ENCODE measurements around the gene ZFYVE19.

The ZFYVE19 gene

GRCh38 chr15:40803688-40804087 lies 3.2 kb upstream of the ZFYVE19 start:
- Histone ChIP-seq H3K27ac (ENCODE audit: low read length) (no peak overlapping the region), H3K4me3 (ENCODE audit: low read length) (no peak overlapping the region), H3K9me3 (ENCODE audit: control insufficient read depth, low read depth, low read length) (no peaks in the 10 kb centered on the region), H3K9ac (ENCODE audit: low read length) (no peak overlapping the region), H3K36me3 (ENCODE audit: control insufficient read depth, low read depth, low read length) (no peaks in the 10 kb centered on the region), H3K27me3 (ENCODE audit: control insufficient read depth, insufficient read depth, low read length) (no peaks in the 10 kb centered on the region), H3K4me1 (ENCODE audit: control insufficient read depth, low read depth, low read length) (peaks cover 12% of the 10 kb centered on the region)

- H3K4me1 ChIP-seq (ENCODE audit: control insufficient read depth, low read depth, low read length), result peaks cover 4% of the 10 kb centered on the region
- H3K9ac ChIP-seq (ENCODE audit: low read length), result peak overlapping the region; percentile 71
- peaks cover 2% of the 10 kb centered on the region for H3K36me3 ChIP-seq (ENCODE audit: control insufficient read depth, low read depth, low read length)
- no peaks in the 10 kb centered on the region for H3K27me3 ChIP-seq (ENCODE audit: control insufficient read depth, insufficient read depth, low read length)
- H3K27ac ChIP-seq (ENCODE audit: low read length), result no peak overlapping the region
- H3K4me3 ChIP-seq (ENCODE audit: low read length), result peak overlapping the region; percentile 93
- H3K9me3 ChIP-seq (ENCODE audit: control insufficient read depth, low read depth, low read length), result no peaks in the 10 kb centered on the region
Measured at GRCh38 chr15:40806672-40807027, 239 bp upstream of the ZFYVE19 start.

GRCh38 chr15:40807888-40808461 lies 1.1 kb downstream of the ZFYVE19 start:
- H3K27ac ChIP-seq (ENCODE audit: low read length), result no peak overlapping the region
- H3K4me3 ChIP-seq (ENCODE audit: low read length), result peak overlapping the region; percentile 93
- H3K27me3 ChIP-seq (ENCODE audit: control insufficient read depth, insufficient read depth, low read length), result no peaks in the 10 kb centered on the region
- no peaks in the 10 kb centered on the region for H3K9me3 ChIP-seq (ENCODE audit: control insufficient read depth, low read depth, low read length)
- H3K9ac ChIP-seq (ENCODE audit: low read length), result peak overlapping the region; percentile 18
- H3K4me1 ChIP-seq (ENCODE audit: control insufficient read depth, low read depth, low read length), result peaks cover 4% of the 10 kb centered on the region
- peaks cover 2% of the 10 kb centered on the region for H3K36me3 ChIP-seq (ENCODE audit: control insufficient read depth, low read depth, low read length)

- Histone ChIP-seq H3K36me3 (ENCODE audit: control insufficient read depth, low read depth, low read length) (peaks cover 3% of the 10 kb centered on the region), H3K4me3 (ENCODE audit: low read length) (no peak overlapping the region), H3K27ac (ENCODE audit: low read length) (no peak overlapping the region), H3K9ac (ENCODE audit: low read length) (no peak overlapping the region), H3K9me3 (ENCODE audit: control insufficient read depth, low read depth, low read length) (no peaks in the 10 kb centered on the region), H3K4me1 (ENCODE audit: control insufficient read depth, low read depth, low read length) (peaks cover 4% of the 10 kb centered on the region), H3K27me3 (ENCODE audit: control insufficient read depth, insufficient read depth, low read length) (no peaks in the 10 kb centered on the region)
Measured at GRCh38 chr15:40808861-40809450, 2.1 kb downstream of the ZFYVE19 start.

GRCh38 chr15:40812721-40813425 lies 6.0 kb downstream of the ZFYVE19 start:
- H3K36me3 ChIP-seq (ENCODE audit: control insufficient read depth, low read depth, low read length), result peaks cover 5% of the 10 kb centered on the region

GRCh38 chr15:40815042-40815698 lies 8.3 kb downstream of the ZFYVE19 start:
- Histone ChIP-seq H3K4me1 (ENCODE audit: control insufficient read depth, low read depth, low read length) (no peaks in the 10 kb centered on the region), H3K36me3 (ENCODE audit: control insufficient read depth, low read depth, low read length) (peaks cover 5% of the 10 kb centered on the region), H3K27ac (ENCODE audit: low read length) (no peak overlapping the region), H3K9me3 (ENCODE audit: control insufficient read depth, low read depth, low read length) (no peaks in the 10 kb centered on the region), H3K9ac (ENCODE audit: low read length) (no peak overlapping the region), H3K4me3 (ENCODE audit: low read length) (no peak overlapping the region), H3K27me3 (ENCODE audit: control insufficient read depth, insufficient read depth, low read length) (no peaks in the 10 kb centered on the region)

More at GRCh38 chr15:40812721-40813425, 6.0 kb downstream of the ZFYVE19 start:
- Histone ChIP-seq H3K27ac (ENCODE audit: low read length) (no peak overlapping the region), H3K27me3 (ENCODE audit: control insufficient read depth, insufficient read depth, low read length) (no peaks in the 10 kb centered on the region), H3K4me3 (ENCODE audit: low read length) (no peak overlapping the region), H3K4me1 (ENCODE audit: control insufficient read depth, low read depth, low read length) (no peaks in the 10 kb centered on the region), H3K9ac (ENCODE audit: low read length) (no peak overlapping the region), H3K9me3 (ENCODE audit: control insufficient read depth, low read depth, low read length) (no peaks in the 10 kb centered on the region)

GRCh38 chr15:40819048-40819447 lies 12.2 kb downstream of the ZFYVE19 start:
- Histone ChIP-seq H3K4me3 (ENCODE audit: low read length) (no peak overlapping the region), H3K27ac (ENCODE audit: low read length) (no peak overlapping the region), H3K27me3 (ENCODE audit: control insufficient read depth, insufficient read depth, low read length) (no peaks in the 10 kb centered on the region), H3K9me3 (ENCODE audit: control insufficient read depth, low read depth, low read length) (no peaks in the 10 kb centered on the region), H3K4me1 (ENCODE audit: control insufficient read depth, low read depth, low read length) (no peaks in the 10 kb centered on the region), H3K36me3 (ENCODE audit: control insufficient read depth, low read depth, low read length) (peaks cover 1% of the 10 kb centered on the region), H3K9ac (ENCODE audit: low read length) (no peak overlapping the region)

GRCh38 chr15:40821195-40821594 lies 14.3 kb downstream of the ZFYVE19 start:
- Histone ChIP-seq H3K9ac (ENCODE audit: low read length) (no peak overlapping the region), H3K4me3 (ENCODE audit: low read length) (no peak overlapping the region), H3K36me3 (ENCODE audit: control insufficient read depth, low read depth, low read length) (no peaks in the 10 kb centered on the region), H3K9me3 (ENCODE audit: control insufficient read depth, low read depth, low read length) (no peaks in the 10 kb centered on the region), H3K27ac (ENCODE audit: low read length) (no peak overlapping the region), H3K27me3 (ENCODE audit: control insufficient read depth, insufficient read depth, low read length) (no peaks in the 10 kb centered on the region), H3K4me1 (ENCODE audit: control insufficient read depth, low read depth, low read length) (no peaks in the 10 kb centered on the region)

- H3K27ac ChIP-seq (ENCODE audit: low read length), result no peak overlapping the region
Measured at GRCh38 chr15:40823572-40824343, 16.9 kb downstream of the ZFYVE19 start.

GRCh38 chr15:40825661-40826422 lies 19.0 kb downstream of the ZFYVE19 start:
- Histone ChIP-seq H3K27me3 (ENCODE audit: control insufficient read depth, insufficient read depth, low read length) (no peaks in the 10 kb centered on the region), H3K9ac (ENCODE audit: low read length) (no peak overlapping the region), H3K9me3 (ENCODE audit: control insufficient read depth, low read depth, low read length) (no peaks in the 10 kb centered on the region), H3K27ac (ENCODE audit: low read length) (no peak overlapping the region), H3K36me3 (ENCODE audit: control insufficient read depth, low read depth, low read length) (no peaks in the 10 kb centered on the region), H3K4me3 (ENCODE audit: low read length) (no peak overlapping the region), H3K4me1 (ENCODE audit: control insufficient read depth, low read depth, low read length) (no peaks in the 10 kb centered on the region)

More at GRCh38 chr15:40823572-40824343, 16.9 kb downstream of the ZFYVE19 start:
- Histone ChIP-seq H3K9ac (ENCODE audit: low read length) (no peak overlapping the region), H3K4me3 (ENCODE audit: low read length) (no peak overlapping the region), H3K4me1 (ENCODE audit: control insufficient read depth, low read depth, low read length) (no peaks in the 10 kb centered on the region), H3K9me3 (ENCODE audit: control insufficient read depth, low read depth, low read length) (no peaks in the 10 kb centered on the region), H3K27me3 (ENCODE audit: control insufficient read depth, insufficient read depth, low read length) (no peaks in the 10 kb centered on the region), H3K36me3 (ENCODE audit: control insufficient read depth, low read depth, low read length) (no peaks in the 10 kb centered on the region)

All from iPS-18a (cell line).